Psoas muscle (tissue), 8 donors: ENCODE results near the gene HDDC2. TPM values are rescaled to one million over a fixed set of nuclear protein-coding genes. Genes with fewer than 3 reads are reported as not detected.
A peak's percentile ranks its signal among the peaks of the same experiment; 100 is the strongest.

Experiments used
- ATAC-seq, 4 donors: fragments of 200-7000 bp; cut with Tn5 transposase; one replicate each; pipeline ENCODE4 v1.9.1; 2020; ENCODE audit warnings: moderate library complexity in 3 of 4, mild to moderate bottlenecking in 2 of 4
- DNase-seq, 2 donors: peaks; one replicate each; pipeline ENCODE4 v3.0.0-alpha.2; 2020
- H3K27ac ChIP-seq: fragments of 200-600 bp; one replicate; pipeline ENCODE4 v1.8.0; 2022
- H3K27me3 ChIP-seq, 3 donors: fragments of 200-600 bp in 1 of 3; one replicate each; pipeline versions ENCODE4 v1.6.1 to v1.8.0; 2013 to 2022; ENCODE audit warnings: low read length in 2 of 3, mild to moderate bottlenecking in 2 of 3, moderate library complexity in 1 of 3; ENCODE audit not compliant: insufficient read depth in 3 of 3
- H3K36me3 ChIP-seq, 2 donors: fragments of 200-600 bp in 1 of 2; one replicate each; pipeline versions ENCODE4 v1.6.1 to v1.8.0; 2013 to 2022; ENCODE audit warnings: low read depth in 1 of 2, mild to moderate bottlenecking in 1 of 2, moderate library complexity in 1 of 2; ENCODE audit not compliant: insufficient read depth in 1 of 2
- H3K4me1 ChIP-seq: fragments of 200-600 bp; one replicate; pipeline ENCODE4 v1.8.0; 2022
- H3K4me3 ChIP-seq: fragments of 200-600 bp; one replicate; pipeline ENCODE4 v1.8.0; 2022; ENCODE audit warnings: mild to moderate bottlenecking
- H3K9me3 ChIP-seq: fragments of 200-600 bp; one replicate; pipeline ENCODE4 v1.8.0; 2022
- CTCF ChIP-seq: fragments of 200-600 bp; IDR thresholded peaks from one replicate; pipeline ENCODE4 v1.8.0; 2022; ENCODE audit warnings: antibody characterized with exemption
- WGBS, 3 donors: extraction: QIAGEN DNeasy Blood & Tissue Kit; methylation state at CpG; one replicate each; pipeline versions ENCODE4 v1.1.6 to v1.1.7; 2013; 5-methylcytosine and 5-hydroxymethylcytosine counted together
- intact Hi-C, 2 donors: fragments of 100-400 bp; cut with DNase I; formaldehyde crosslinking; loops; one replicate each; pipeline versions ENCODE4 v1.11.0 to v1.14.2; 2022
- polyA plus RNA-seq, 3 donors: library from polyadenylated mRNA; stranded (reverse); fragments of 200-250 nt; gene quantifications; one replicate each; pipeline ENCODE4 v1.2.3, GENCODE V29; 2013
- total RNA-seq, 4 donors: library from RNA; stranded (reverse); fragmentation: NEBNext Ultra II Directional in 2 of 4; extraction: Animal tissue kit (Norgen Biotek cat#: 25700) in 2 of 4; gene quantifications; one replicate each; pipeline versions ENCODE4 v1.2.1 to v1.2.4, GENCODE V29; 2021 to 2023
- donor health status: healthy with polysubstance abuse.
- donor health status: DM: no; HTN: no; CAD: no; lungs with moderate emphysema.
- donor health status: Bipolar disorder and iron deficiency.
- donor health status: healthy.
- donor health status: DM: yes; HTN: yes; CAD: no.
- donor health status: DM: no; HTN: no; CAD: no.
- donor health status: DM: no; HTN: no; CAD: no.
- donor health status: DM: yes; HTN: yes; CAD: no.

The HDDC2 gene
- total and polyA plus RNA-seq, 7 donors, result 72.5 to 151 (median 103) TPM

GRCh38 chr6:125315548-125315947 lies 13.8 kb upstream of the HDDC2 start:
- Histone ChIP-seq H3K4me3 (no peak overlapping the region), H3K27ac (no peak overlapping the region), H3K36me3 (no peaks in the 10 kb centered on the region), H3K4me1 (no peaks in the 10 kb centered on the region), H3K9me3 (no peaks in the 10 kb centered on the region), H3K27me3 (no peaks in the 10 kb centered on the region)
- no peak for DNase-seq
- TF ChIP-seq CTCF, result no peak
- intact Hi-C loops, result loop anchor here (10.0 kb wide), 3 partner anchors 279 to 639 kb away; partner anchors contain the start of gene HINT3 (in 1 of the 2)
- ATAC-seq, result no peak
- 92 to 93% (median 93%) methylated on average over 5 of the region's 5 CpGs for WGBS, 3 donors

GRCh38 chr6:125314009-125314581 lies 12.3 kb upstream of the HDDC2 start:
- peak; percentile 80 to 94 (median 86) for ATAC-seq
- Histone ChIP-seq H3K36me3 (no peaks in the 10 kb centered on the region), H3K4me1 (no peaks in the 10 kb centered on the region), H3K4me3 (no peak overlapping the region), H3K27me3 (no peaks in the 10 kb centered on the region), H3K9me3 (no peaks in the 10 kb centered on the region), H3K27ac (no peak overlapping the region)
- WGBS, 3 donors, result 19 to 26% (median 21%) methylated on average over 10 of the region's 10 CpGs
- DNase-seq, result peak; percentile 45 to 67
- intact Hi-C loops, result loop anchor here (5.0 to 10.0 kb wide), 5 partner anchors 281 to 641 kb away; partner anchors contain the start of gene HINT3 (in 1 of the 2)
- peak; percentile 85 for TF ChIP-seq CTCF

- ATAC-seq (no peak), DNase-seq (no peak)
- Histone ChIP-seq H3K9me3 (no peaks in the 10 kb centered on the region), H3K36me3 (no peaks in the 10 kb centered on the region), H3K4me3 (no peak overlapping the region), H3K27me3 (no peaks in the 10 kb centered on the region), H3K27ac (no peak overlapping the region), H3K4me1 (no peaks in the 10 kb centered on the region)
- intact Hi-C loops, result loop anchor here (2.0 to 10.0 kb wide), 6 partner anchors 282 to 660 kb away; partner anchors contain the start of gene HINT3 (in 1 of the 2)
- no peak for TF ChIP-seq CTCF
- WGBS, 3 donors, result 84 to 95% (median 84%) methylated on average over 4 of the region's 4 CpGs
Observed at GRCh38 chr6:125312950-125313349, 11.2 kb upstream of the HDDC2 start.

- no peak for ATAC-seq
- 66 to 85% (median 72%) methylated on average over 2 of the region's 2 CpGs for WGBS, 3 donors
- Histone ChIP-seq H3K27ac (no peak overlapping the region), H3K4me1 (no peaks in the 10 kb centered on the region), H3K9me3 (no peaks in the 10 kb centered on the region), H3K27me3 (no peaks in the 10 kb centered on the region), H3K36me3 (no peaks in the 10 kb centered on the region), H3K4me3 (no peak overlapping the region)
- DNase-seq, result no peak
- no peak for TF ChIP-seq CTCF
- intact Hi-C loops, result loop anchor here (2.0 to 10.0 kb wide), 6 partner anchors 282 to 660 kb away; partner anchors contain the start of gene HINT3 (in 1 of the 2)
Observed at GRCh38 chr6:125312478-125312877, 10.7 kb upstream of the HDDC2 start.
